Dendritic cell treated with granulocyte-macrophage colony-stimulating factor and Interleukin-4, amounts not matched to agents 40 ng/mL and 50 ng/mL, for 4 days (primary cell): ENCODE measurements around the gene CIAPIN1.
"Not testable (repeated sequence)": the region's sequence is repeated elsewhere in the genome, so short reads cannot be mapped to it uniquely, and the experiment has no call there.

ENCODE experiments used
- H3K27ac Mint-ChIP-seq: one replicate; pipeline ENCODE4 v1.8.0; 2022; ENCODE audit warnings: mild to moderate bottlenecking, mixed read lengths
- H3K27me3 Mint-ChIP-seq: one replicate; pipeline ENCODE4 v1.8.0; 2022; ENCODE audit warnings: mild to moderate bottlenecking, mixed read lengths
- H3K36me3 Mint-ChIP-seq: one replicate; pipeline ENCODE4 v1.8.0; 2022; ENCODE audit warnings: low read depth, mixed read lengths
- H3K4me1 Mint-ChIP-seq: one replicate; pipeline ENCODE4 v1.8.0; 2022; ENCODE audit warnings: low read depth, mixed read lengths
- H3K4me3 Mint-ChIP-seq: one replicate; pipeline ENCODE4 v1.8.0; 2022; ENCODE audit warnings: mild to moderate bottlenecking, moderate library complexity, mixed read lengths
- H3K9me3 Mint-ChIP-seq: one replicate; pipeline ENCODE4 v1.8.0; 2022; ENCODE audit warnings: mixed read lengths
- intact Hi-C: fragments of 100-400 bp; cut with micrococcal nuclease; formaldehyde crosslinking; loops from one replicate; pipeline ENCODE4 v1.15.0; 2022

The CIAPIN1 gene

DNA sequence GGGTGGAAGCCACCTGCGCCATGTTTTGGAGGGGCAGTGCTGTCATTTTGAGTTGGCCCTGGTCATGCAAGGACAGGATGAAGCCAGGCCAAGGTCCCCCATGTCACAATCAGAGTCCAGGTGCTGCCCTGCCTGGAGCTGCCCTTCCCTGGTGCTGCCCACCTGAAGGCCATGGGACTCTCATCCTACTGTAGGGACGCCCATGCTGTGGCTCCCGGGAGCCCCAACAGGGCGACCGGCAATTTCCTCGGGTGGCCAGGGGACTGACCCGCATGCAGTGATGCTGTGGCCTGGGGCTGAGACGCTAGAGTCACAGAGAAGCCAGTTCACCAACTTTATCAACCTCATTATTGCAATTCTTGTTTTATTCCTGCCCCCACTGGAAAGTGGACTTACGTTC lies 34.6 kb downstream of the CIAPIN1 start:
- no peaks in the 10 kb centered on the region for H3K9me3 Mint-ChIP-seq
- peaks cover 32% of the 10 kb centered on the region for H3K27me3 Mint-ChIP-seq
- H3K36me3 Mint-ChIP-seq: peaks cover 8% of the 10 kb centered on the region
- H3K4me3 Mint-ChIP-seq: no peak overlapping the region
- intact Hi-C loops: no loop called here
- H3K27ac Mint-ChIP-seq: no peak overlapping the region
- peaks cover 74% of the 10 kb centered on the region for H3K4me1 Mint-ChIP-seq

DNA sequence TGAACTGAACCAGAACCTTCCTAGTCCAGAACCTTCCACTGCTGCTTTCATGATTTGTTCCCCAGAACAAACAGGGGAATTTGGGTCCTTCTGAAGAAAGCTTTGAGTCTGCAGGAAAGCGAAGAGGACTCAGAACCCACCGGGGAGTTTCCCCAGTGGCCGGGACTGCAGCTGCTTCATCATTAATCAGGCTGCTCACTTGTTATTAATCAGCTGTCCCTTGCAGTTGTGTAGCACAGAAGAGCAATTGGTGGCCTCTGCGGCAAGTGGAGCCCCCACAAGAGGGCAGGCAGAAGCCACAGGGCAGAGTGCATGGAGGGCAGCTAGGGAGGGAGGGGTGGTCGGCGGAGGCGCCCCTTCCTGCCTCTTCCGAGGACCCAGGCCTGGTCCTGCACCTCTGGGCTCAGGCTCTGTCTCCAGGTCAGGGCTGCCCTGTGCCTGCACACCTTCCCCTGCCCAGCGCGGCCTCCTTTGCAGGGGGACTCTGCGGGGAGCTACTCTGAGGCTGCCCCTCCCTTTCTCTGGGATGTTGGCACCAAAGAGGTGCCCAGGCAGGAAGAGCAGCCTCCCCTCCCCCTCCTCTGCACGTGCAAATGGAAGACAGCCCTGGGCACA lies 35.7 kb downstream of the CIAPIN1 start:
- Mint-ChIP-seq H3K4me3 (no peak overlapping the region), H3K36me3 (peaks cover 8% of the 10 kb centered on the region), H3K4me1 (peaks cover 65% of the 10 kb centered on the region), H3K27ac (peak overlapping the region; percentile 76), H3K27me3 (peaks cover 30% of the 10 kb centered on the region), H3K9me3 (no peaks in the 10 kb centered on the region)
- intact Hi-C loops: no loop called here

DNA sequence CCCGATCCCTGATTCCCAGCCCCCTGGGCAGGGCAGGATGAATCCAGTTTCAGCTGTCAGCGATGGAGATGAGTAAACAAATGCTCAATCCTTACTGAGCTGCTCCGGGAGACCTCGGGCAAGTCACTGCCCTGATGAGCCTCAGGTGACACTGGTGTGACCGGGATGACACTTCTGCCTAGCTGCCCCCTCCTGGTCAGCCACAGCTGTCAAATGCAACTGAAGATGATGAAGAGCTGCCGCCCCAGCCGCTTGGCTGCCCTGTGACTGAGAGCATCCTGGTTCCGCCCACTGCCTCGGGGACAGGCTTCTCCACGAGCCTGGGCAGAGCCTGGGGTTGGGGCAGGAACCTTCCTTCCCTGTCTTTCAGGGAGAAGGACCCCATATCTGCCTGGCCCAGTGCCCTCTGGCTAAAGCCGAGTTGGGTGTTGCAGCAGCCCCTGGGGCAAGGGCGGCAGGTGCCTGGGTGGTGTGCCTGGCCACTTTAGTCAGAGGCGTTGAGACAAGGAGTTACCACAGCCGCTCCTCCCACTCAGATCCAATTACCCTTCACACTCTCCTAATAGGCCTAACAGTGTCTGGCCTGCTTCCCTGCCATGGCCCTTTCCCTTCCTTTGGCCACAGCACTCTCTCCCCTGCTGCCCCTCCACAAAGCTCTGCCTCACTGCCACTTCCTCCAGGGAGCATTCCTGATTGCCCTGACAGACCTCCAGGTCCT lies 37.2 kb downstream of the CIAPIN1 start:
- no peak overlapping the region for H3K4me3 Mint-ChIP-seq
- peaks cover 6% of the 10 kb centered on the region for H3K36me3 Mint-ChIP-seq
- no peaks in the 10 kb centered on the region for H3K9me3 Mint-ChIP-seq
- H3K4me1 Mint-ChIP-seq: peaks cover 58% of the 10 kb centered on the region
- peak overlapping the region; percentile 76 for H3K27ac Mint-ChIP-seq
- intact Hi-C loops: no loop called here
- peaks cover 27% of the 10 kb centered on the region for H3K27me3 Mint-ChIP-seq

DNA sequence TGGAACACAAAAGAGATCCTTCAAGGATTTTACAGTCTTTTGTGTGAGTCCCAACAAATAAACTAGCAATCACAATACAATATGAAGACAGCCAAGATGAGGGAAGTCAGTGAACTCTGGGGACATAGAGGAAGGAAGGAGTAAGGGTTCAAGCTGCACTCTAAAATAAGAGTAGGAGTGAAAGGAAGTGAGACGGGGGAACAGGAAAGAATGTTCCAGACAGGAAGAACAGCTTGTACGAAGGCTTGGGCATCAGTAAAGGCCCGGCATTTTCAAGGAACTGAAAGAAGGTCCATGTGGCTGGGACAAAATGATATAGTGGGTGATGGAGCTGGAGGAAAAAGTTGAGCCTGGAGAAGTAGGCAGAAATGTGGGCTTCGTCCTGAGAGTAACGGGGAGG lies 38.1 kb downstream of the CIAPIN1 start:
- Mint-ChIP-seq H3K27ac (peak overlapping the region; percentile 43), H3K4me1 (peaks cover 56% of the 10 kb centered on the region), H3K27me3 (peaks cover 32% of the 10 kb centered on the region), H3K4me3 (no peak overlapping the region), H3K9me3 (no peaks in the 10 kb centered on the region), H3K36me3 (no peaks in the 10 kb centered on the region)
- intact Hi-C loops: no loop called here

DNA sequence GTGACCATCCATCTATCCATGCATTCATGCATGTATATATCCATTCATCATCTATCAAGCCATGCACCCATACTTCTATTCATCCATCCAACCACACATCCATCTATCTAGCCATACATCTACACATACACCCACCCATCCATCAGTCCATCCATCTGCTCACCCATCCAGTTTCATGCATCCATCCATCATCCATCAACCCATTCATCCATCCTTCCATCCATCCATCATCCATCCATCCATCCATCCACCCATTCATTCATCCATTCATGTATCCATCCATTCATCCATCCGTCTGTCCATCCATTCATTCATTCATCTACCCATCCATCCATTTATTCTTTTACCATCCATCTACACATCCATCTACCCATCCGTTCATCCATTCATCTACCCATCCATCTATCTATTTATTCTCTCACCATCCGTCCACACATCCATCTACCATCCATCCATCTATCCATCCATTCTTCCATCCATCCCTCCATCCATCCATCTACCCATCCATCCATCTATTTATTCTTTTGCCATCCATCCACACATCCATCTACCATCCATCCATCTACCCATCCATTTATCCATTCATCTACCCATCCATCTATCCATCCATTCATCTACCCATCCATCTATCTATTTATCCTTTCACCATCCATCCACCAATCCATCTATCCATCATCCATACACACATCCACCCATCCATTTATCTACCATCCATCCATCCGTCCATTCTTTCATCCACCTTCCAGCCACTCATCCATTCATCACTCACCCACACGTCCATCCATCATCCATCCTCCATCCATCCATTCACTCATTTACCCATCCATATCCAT lies 39.4 kb downstream of the CIAPIN1 start:
- intact Hi-C loops: no loop called here
- Mint-ChIP-seq H3K4me1 (peaks cover 47% of the 10 kb centered on the region), H3K4me3 (no peak overlapping the region), H3K36me3 (no peaks in the 10 kb centered on the region), H3K27ac (no peak overlapping the region), H3K27me3 (peaks cover 30% of the 10 kb centered on the region), H3K9me3 (no peaks in the 10 kb centered on the region)

DNA sequence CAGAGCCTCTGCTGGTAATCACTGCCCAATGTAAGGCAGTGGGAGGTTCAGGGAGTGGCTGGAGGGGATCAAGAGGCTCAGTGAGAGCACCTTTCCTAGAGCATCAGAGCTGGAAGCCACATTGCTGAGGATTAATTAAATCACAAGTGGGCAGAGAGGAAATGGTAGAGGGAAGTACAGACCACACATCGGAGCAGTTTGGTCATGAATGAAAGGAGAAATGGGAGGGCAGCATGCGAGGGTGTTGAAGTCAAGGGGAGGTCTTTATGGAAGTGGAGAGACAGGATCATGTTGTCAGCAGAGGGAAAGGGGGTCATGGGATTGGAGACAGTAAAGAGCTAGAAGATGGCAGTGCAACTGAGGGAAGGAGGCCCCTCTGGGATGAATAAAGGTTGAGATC lies 40.3 kb downstream of the CIAPIN1 start:
- Mint-ChIP-seq H3K9me3 (no peaks in the 10 kb centered on the region), H3K36me3 (no peaks in the 10 kb centered on the region), H3K4me3 (no peak overlapping the region), H3K27ac (no peak overlapping the region), H3K27me3 (peaks cover 31% of the 10 kb centered on the region), H3K4me1 (peaks cover 45% of the 10 kb centered on the region)
- intact Hi-C loops: no loop called here

DNA sequence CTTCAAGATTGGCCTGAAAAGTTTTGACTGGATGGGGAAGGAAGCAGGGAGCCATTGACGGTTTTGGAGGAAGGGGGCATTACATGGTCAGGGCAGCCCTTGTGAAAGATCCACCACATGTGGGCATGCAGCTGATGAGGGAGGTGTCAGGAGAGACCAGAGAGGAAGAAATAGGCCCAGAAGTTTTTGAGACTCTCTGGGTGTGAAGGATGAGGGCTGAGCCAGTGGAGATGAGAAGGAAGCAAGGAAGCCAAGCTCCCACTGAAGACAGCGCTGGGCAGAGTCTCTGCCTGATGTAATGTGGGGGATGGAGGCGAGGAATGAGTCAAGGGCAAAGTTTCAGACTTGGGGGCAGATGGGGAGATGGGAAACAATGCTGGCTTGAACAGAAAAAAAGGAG lies 42.1 kb downstream of the CIAPIN1 start:
- Mint-ChIP-seq H3K36me3 (no peaks in the 10 kb centered on the region), H3K4me3 (no peak overlapping the region), H3K9me3 (no peaks in the 10 kb centered on the region), H3K4me1 (peaks cover 32% of the 10 kb centered on the region), H3K27me3 (peaks cover 29% of the 10 kb centered on the region), H3K27ac (peak overlapping the region; percentile 0)
- intact Hi-C loops: no loop called here

DNA sequence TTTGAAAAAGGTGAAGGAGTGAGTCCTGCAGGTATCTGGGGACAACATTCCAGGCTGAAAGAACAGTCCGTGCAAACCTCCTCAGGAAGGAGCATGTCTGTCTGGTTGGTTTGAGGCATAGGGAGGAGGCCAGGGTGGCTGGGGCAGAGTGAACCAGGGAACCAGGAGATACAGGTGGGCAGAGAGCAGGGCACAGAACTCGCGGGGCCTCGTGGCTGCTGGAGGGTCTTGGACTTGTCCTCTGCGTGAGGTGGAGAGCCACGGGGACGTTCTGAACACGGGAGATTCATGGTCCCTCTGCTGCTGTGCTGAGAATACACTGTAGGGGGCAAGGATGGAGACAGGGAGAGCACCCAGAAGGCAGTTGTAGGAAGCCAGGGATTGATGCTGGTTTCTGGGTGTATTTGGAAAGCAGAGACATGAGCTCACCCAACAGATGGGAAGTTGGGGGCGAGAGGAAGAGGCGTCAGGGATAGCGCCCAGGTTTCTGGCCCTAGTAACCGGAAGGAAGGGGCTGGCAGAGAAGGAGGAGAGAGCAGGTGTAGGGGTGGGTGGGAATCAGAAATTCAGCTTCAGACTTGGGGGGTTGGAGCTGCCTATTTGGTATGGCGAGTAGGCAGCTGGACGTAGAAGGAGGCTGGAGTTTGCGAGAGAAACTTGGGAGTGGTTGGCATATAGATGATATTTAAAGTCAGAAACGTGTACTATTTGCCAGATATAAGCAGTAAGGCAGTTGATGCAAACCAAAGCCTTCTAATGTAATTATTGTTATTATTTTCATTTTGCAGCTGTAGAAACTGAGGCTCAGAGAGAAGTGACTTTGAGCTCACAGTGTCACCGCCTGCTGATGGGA lies 43.0 kb downstream of the CIAPIN1 start, which contains the start of gene CCL17:
TSS of gene CCL17 (plus strand) at position 803 of the 853 bp plus-strand sequence. CDS start 9,166 bp downstream, outside the sequence.
- peak within 1 kb of the TSS; percentile 0 for H3K27ac Mint-ChIP-seq
- H3K4me1 Mint-ChIP-seq: peaks cover 23% of the 10 kb centered on the region
- H3K36me3 Mint-ChIP-seq: no peaks in the 10 kb centered on the region
- H3K9me3 Mint-ChIP-seq: no peaks in the 10 kb centered on the region
- intact Hi-C loops: no loop called here
- H3K27me3 Mint-ChIP-seq: peaks cover 28% of the 10 kb centered on the region
- H3K4me3 Mint-ChIP-seq: no peak within 1 kb of the TSS

DNA sequence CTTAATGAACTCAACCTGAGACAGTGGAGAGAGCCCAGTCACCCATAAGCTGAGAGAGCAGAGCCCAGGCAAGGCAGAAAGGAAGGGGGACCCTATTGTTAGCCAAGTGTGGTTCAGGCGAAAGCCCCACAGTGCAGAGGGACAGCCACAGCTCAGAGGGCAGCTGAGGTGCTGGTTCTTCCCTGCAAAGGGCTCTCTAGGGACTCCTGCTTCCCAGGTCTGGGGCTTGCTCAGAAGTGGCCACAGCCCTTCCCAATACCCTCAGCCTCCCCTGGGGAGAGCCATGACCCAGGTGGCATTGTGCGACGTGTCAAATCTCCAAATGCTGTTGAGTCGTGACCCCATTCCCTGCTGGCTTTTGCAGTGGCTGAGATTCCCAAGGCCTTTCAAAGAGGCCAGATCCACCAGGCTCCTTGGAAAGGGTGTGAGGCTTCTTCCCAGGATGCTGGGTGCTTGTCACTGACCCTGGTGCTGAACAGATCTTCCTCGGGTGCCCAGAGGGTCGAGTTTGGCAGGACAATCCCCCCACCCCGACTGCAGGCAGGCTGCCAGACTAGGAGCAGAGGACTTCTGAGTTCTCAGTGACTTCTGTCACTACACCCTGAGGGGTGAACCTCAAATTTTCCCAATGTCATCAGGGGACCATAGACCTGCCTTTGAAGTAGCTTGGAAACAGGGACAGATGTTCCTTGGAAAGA lies 45.1 kb downstream of the CIAPIN1 start:
- Mint-ChIP-seq H3K4me1 (peaks cover 18% of the 10 kb centered on the region), H3K27ac (no peak overlapping the region), H3K36me3 (no peaks in the 10 kb centered on the region), H3K9me3 (no peaks in the 10 kb centered on the region), H3K27me3 (peaks cover 31% of the 10 kb centered on the region), H3K4me3 (no peak overlapping the region)
- intact Hi-C loops: no loop called here

DNA sequence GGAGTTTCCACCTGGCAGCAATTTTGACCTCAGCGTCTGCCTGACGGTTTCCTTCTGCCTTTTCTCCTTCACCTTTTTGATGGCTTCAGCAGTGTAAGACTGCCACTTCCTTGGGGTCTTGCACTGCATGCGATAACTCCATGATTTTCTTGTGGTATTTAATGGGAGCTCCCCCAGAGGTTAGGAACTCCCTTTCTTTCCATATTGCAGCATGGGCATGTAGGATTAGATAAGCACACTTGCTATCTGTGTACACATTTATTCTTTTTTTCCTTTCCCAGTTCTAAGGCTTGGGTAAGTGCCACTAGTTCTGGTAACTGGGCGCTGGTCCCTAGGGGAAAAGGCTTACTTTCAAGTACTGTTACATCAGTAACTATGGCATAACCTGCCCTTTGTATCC lies 49.7 kb downstream of the CIAPIN1 start:
- peaks cover 11% of the 10 kb centered on the region for H3K4me1 Mint-ChIP-seq
- H3K27ac Mint-ChIP-seq, intact Hi-C loops: not testable (repeated sequence)

DNA sequence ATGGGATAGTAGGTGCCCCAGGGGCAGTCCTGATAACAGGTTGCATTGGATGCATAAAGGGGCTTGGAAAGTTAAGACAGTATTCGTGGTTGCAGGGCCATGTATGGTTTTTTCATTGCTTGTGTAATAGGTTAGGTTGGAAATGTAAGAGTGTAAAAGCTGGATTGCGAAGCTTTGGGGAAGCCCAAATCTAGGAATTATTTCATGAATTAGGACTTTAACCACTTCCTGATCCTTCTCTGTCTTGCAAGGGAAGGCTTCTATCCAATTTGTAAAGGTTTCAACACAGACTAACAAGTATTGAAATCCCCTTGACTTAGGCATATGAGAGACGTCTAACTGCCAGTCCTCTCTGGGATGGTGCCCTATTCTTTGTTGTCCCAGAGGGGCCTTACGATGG lies 50.4 kb downstream of the CIAPIN1 start:
- Mint-ChIP-seq H3K4me1 (peaks cover 11% of the 10 kb centered on the region), H3K4me3 (no peak overlapping the region), H3K27ac (no peak overlapping the region), H3K27me3 (peaks cover 35% of the 10 kb centered on the region), H3K9me3 (no peaks in the 10 kb centered on the region), H3K36me3 (no peaks in the 10 kb centered on the region)
- intact Hi-C loops: no loop called here

More for the DNA sequence above, 49.7 kb downstream of the CIAPIN1 start:
- H3K27me3 Mint-ChIP-seq: peaks cover 30% of the 10 kb centered on the region
- not testable (repeated sequence) for H3K9me3 Mint-ChIP-seq, H3K4me3 Mint-ChIP-seq, H3K36me3 Mint-ChIP-seq

DNA sequence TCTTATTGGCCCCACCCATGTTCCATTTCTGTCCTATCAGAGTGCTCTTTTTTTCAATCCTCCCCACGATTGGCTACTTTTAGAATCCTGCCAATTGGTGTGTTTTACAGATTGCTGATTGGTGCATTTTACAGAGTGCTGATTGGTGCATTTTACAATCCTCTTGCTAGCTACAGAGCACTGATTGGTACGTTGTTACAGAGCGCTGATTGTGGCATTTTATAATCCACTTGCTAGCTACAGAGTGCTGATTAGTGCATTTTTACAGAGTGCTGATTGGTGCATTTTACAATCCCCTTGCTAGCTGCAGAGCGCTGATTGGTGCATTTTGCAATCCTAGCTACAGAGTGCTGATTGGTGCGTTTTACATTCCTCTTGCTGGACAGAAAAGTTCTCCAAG lies 52.2 kb downstream of the CIAPIN1 start:
- Mint-ChIP-seq H3K27me3 (peaks cover 44% of the 10 kb centered on the region), H3K4me1 (peaks cover 11% of the 10 kb centered on the region), H3K27ac (no peak overlapping the region), H3K9me3 (no peaks in the 10 kb centered on the region), H3K36me3 (no peaks in the 10 kb centered on the region), H3K4me3 (no peak overlapping the region)
- intact Hi-C loops: no loop called here

DNA sequence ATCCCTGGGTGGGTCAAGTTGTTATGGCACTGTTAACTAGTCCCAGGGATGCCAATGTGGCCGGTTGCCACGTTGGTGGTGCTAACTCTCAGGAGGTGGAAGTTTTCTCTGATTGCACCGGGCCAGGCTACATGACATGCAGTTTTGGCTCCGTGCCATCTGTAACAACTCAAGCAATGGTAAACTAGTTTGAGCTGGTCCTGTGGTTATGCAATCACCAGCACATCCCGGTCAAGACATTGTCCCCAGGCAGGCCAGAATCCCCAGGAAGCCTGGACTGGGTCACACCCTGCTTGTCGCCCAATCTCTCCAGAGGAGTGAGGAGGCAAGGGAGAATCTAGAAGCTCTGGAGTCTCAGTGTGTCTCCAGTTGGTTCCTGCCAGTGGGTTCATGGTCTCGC lies 52.7 kb downstream of the CIAPIN1 start:
- Mint-ChIP-seq H3K36me3 (no peaks in the 10 kb centered on the region), H3K4me3 (no peak overlapping the region), H3K27me3 (peaks cover 46% of the 10 kb centered on the region), H3K4me1 (peaks cover 11% of the 10 kb centered on the region), H3K27ac (no peak overlapping the region), H3K9me3 (no peaks in the 10 kb centered on the region)
- intact Hi-C loops: no loop called here
